Adipose tissue (tissue), 3 donors: ENCODE results near the gene NPIPB4. TPM values are rescaled to one million over a fixed set of nuclear protein-coding genes. Genes with fewer than 3 reads are reported as not detected.
"Not testable (repeated sequence)": the region's sequence is repeated elsewhere in the genome, so short reads cannot be mapped to it uniquely, and the experiment has no call there.

Source experiments
- H3K27ac ChIP-seq: one replicate; pipeline ENCODE4 v1.5.1; 2013; ENCODE audit warnings: low read depth, low read length
- WGBS, 3 donors: extraction: QIAGEN DNeasy Blood & Tissue Kit; methylation state at CpG; one replicate each; pipeline ENCODE4 v1.1.7; 2013; 5-methylcytosine and 5-hydroxymethylcytosine counted together
- polyA plus RNA-seq, 3 donors: library from polyadenylated mRNA; stranded (reverse); fragments of 200-250 nt; gene quantifications; one replicate each; pipeline ENCODE4 v1.2.3, GENCODE V29; 2013
- donor health status: healthy with polysubstance abuse.
- donor health status: Bipolar disorder and iron deficiency.
- donor health status: healthy.

NPIPB4 gene
- polyA plus RNA-seq, result 10 to 100 TPM; 12.2 to 16.0 (median 14.1) TPM

DNA sequence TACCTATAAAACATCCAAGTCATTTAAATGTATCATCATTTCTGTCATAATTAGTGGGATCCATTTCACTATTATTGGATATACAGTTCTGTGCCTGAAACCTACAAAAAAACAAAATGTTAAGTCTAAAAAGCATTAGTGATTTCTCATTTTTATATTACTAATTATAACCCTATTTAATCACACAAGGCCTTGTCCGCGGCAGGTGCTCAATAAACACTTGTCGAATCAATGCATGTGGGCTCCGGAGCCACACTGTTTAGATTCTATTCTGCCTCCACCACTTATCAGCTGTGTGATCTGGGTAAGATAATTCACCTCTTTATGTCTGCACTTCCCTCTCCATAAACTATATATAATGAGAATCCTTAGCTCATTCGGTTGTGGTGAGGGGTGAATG lies at the start of gene NPIPB4:
Gene NPIPB4 (minus strand): TSS at position 101 of the 400 bp plus-strand sequence. CDS start 378 bp downstream, outside the sequence.
- not testable (repeated sequence) for H3K27ac ChIP-seq
- no CpG with 5 or more reads among the region's 5 CpGs for WGBS, 3 donors

DNA sequence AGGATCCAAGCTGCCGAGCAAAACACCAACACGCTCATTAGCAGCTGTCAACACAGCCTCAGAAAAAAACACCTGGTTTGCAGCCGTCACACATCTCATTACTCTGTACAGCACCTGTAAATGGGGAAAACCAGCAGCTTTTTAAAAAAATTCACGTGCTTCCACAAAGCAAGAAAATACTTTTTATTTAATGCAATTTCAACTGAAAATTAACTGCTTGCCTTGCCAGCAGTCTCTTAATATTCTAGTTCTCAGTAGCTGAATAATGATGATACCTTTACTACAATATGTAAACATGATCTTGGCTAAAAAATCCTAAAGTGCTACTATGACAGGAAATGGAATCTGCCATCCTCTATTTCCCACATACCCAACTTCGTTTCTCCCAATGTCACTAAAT lies 41.4 kb upstream of the NPIPB4 start:
- not testable (repeated sequence) for H3K27ac ChIP-seq
- WGBS, 3 donors, result 66 to 91% (median 87%) methylated on average over 4 of the region's 5 CpGs

DNA sequence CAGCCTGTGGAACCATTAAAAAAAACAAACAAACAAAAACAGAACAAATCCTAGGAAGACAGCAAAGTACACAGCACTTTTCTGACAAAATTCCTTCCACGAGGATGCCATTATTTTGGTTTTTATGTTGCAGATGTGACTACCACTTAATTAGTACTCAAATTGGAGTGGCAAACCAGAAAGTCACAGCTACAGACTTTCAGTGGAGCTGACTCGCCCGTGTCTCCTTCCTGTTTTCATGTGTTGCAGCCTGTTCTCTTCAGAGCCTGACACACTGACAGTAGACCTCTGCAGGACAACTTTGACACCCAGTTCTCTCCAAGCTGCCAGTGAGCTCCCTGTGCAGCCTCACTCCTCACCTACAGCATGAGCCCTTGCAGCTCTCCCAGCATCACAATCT lies 24.4 kb upstream of the NPIPB4 start:
- not testable (repeated sequence) for H3K27ac ChIP-seq
- WGBS, 3 donors, result 35 to 56% (median 36%) methylated on average over 3 of the region's 3 CpGs

DNA sequence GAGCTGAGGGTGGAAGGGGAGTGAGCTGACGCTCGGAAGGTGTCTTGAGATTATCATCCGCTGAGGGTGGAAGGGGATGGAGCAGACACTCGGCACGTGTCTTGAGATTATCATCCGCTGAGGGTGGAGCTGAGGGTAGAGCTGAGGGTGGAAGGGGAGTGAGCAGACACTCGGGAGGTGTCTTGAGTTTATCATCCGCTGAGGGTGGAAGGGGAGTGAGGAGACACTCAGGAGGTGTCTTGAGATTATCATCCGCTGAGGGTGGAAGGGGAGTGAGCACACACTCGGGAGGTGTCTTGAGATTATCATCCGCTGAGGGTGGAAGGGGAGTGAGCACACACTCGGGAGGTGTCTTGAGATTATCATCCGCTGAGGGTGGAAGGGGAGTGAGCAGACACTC lies 20.4 kb downstream of the NPIPB4 start:
- H3K27ac ChIP-seq, result not testable (repeated sequence)
- 20 to 61% (median 38%) methylated on average over 4 to 5 of the region's 13 CpGs for WGBS, 3 donors

DNA sequence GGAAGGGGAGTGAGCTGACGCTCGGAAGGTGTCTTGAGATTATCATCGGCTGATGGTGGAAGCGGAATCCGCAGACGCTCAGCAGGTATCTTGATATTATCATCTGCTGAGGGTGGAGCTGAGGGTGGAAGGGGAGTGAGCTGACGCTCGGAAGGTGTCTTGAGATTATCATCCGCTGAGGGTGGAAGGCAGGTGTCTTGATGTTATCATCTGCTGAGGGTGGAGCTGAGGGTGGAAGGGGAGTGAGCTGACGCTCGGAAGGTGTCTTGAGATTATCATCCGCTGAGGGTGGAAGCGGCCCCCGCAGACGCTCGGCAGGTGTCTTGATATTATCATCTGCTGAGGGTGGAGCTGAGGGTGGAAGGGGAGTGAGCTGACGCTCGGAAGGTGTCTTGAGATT lies 21.2 kb downstream of the NPIPB4 start:
- 18 to 29% (median 26%) methylated on average over 3 to 6 of the region's 18 CpGs for WGBS, 3 donors
- H3K27ac ChIP-seq, result not testable (repeated sequence)

DNA sequence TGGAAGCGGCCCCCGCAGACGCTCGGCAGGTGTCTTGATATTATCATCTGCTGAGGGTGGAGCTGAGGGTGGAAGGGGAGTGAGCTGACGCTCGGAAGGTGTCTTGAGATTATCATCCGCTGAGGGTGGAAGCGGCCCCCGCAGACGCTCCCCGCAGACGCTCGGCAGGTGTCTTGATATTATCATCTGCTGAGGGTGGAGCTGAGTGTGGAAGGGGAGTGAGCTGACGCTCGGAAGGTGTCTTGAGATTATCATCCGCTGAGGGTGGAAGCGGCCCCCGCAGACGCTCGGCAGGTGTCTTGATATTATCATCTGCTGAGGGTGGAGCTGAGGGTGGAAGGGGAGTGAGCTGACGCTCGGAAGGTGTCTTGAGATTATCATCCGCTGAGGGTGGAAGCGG lies 21.8 kb downstream of the NPIPB4 start:
- not testable (repeated sequence) for H3K27ac ChIP-seq
- WGBS, 3 donors, result 2 to 19% (median 6%) methylated on average over 5 to 13 of the region's 24 CpGs

DNA sequence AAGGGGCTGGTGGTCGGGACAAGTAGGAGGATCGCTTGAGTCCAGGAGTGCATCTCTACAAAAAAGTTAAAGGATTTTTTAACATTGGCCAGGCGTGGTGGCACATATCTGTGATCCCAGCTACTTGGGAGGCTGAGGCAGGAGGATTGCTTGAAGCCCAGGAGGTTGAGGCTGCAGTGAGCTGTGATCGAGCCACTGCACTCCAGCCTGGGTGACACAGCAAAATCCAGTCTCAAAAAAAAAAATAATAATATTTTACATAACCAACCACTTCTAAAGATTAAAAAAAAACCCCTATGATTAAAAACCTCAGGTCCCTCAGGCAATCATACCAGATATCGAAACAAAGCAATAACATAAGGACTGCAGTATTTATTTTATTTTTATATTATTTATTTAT lies 23.3 kb downstream of the NPIPB4 start:
- WGBS, 3 donors, result 67 to 94% (median 85%) methylated on average over 2 of the region's 5 CpGs

DNA sequence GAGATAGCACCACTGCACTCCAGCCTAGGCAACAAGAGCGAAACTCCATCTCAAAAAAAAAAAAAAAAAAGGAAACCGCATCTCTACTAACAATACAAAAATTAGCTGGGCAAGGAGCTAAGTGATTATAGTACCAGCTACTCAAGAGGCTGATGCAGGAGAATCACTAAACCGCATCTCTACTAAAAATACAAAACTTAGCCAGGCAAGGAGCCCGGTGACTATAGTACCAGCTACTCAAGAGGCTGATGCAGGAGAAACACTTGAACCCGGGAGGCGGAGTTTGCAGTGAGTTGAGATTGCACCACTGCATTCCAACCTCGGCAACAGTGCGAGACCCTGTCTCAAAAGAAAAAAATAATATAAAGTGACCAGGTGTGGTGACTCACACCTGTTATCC lies 27.6 kb downstream of the NPIPB4 start:
- 81 to 86% (median 84%) methylated on average over 6 to 8 of the region's 8 CpGs for WGBS, 3 donors
- not testable (repeated sequence) for H3K27ac ChIP-seq

More for the DNA sequence above, 23.3 kb downstream of the NPIPB4 start:
- H3K27ac ChIP-seq, result not testable (repeated sequence)

DNA sequence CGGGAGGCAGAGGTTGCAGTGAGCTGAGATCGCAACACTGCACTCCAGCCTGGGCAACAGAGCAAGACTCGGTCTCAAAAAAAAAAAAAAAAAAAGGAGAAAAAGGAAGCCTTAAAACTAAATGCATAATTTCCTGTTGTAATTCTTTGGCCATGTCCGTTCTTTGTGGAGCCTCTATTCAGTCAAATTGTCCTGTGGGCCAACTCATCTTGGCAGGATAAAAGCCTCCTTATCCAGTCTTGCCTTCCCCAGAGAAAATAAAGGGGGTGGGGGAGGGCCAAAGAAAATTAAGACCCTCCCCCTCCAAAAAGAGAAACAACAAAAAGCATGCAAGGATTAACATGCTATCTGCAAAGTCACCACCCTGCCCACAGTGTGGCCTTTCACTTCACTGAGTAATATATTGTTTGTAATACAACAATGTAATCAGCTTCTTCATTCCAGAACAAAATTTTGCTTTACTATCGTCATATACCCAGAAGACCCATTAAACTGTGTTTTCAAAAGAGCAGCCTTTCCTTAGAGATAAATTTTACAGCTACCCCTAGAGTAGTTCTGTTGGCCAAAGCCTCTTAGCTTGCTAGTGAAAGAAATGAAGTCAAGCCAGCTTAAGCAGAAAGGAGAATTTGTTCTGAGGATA lies 31.4 kb downstream of the NPIPB4 start:
- not testable (repeated sequence) for H3K27ac ChIP-seq
- WGBS, 3 donors, result 32 to 61% (median 43%) methylated on average over 5 of the region's 5 CpGs

DNA sequence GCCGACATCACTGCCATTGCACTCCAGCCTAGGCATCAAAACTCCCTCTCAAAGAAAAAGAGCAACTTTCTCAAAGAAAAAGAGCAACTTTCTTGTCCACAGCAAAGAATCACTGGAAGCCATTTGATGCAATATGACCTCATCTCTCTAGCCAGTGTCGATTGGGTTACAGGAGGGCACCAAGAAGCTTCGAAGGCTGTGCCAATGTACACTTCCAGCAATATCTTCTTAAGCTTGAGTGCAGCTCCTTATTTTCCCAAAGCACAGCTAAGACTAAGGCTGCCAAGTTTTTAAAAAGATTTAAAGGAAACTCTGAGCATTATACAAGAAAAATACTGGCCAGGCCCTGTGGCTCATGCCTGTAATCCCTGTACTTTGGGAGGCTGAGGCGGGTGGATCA lies 32.0 kb downstream of the NPIPB4 start:
- not testable (repeated sequence) for H3K27ac ChIP-seq
- WGBS, 3 donors, result 55 to 67% (median 64%) methylated on average over 4 of the region's 4 CpGs

DNA sequence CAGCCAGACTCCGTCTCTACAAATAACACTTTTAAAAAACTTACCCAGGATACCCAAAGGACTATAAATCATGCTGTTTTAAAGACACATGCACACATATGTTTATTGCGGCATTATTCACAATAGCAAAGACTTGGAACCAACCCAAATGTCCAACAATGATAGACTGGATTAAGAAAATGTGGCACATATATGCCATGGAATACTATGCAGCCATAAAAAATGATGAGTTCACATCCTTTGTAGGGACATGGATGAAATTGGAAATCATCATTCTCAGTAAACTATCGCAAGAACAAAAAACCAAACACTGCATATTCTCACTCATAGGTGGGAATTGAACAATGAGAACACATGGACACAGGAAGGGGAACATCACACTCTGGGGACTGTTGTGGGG lies 34.3 kb downstream of the NPIPB4 start:
- WGBS, 3 donors, result 82 to 97% (median 92%) methylated on average over 2 of the region's 3 CpGs
- H3K27ac ChIP-seq, result not testable (repeated sequence)

DNA sequence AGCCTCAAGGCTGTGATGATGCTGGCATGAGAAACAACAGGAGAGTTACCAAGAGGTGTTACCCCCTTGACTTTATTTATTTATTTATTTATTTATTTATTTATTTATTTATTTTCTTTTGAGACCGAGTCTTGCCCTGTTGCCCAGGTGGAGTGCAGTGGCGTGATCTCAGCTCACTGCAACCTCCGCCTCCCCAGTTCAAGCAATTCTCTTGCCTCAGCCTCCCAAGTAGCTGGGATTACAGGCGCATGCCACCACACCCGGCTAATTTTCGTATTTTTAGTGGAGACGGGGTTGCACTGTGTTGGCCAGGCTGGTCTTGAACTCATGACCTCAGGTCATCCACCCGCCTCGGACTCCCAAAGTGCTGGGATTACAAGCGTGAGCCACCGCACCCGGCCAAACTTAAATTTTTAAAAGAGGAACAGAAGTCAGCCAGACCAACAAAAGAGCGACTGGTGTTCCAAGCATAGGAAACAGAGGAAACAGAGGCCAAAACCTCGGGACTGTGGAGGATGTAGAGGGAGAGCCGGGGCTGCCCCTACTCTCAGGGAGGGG lies 36.6 kb downstream of the NPIPB4 start:
- WGBS, 3 donors, result 68 to 89% (median 70%) methylated on average over 15 of the region's 15 CpGs
- H3K27ac ChIP-seq, result not testable (repeated sequence)

DNA sequence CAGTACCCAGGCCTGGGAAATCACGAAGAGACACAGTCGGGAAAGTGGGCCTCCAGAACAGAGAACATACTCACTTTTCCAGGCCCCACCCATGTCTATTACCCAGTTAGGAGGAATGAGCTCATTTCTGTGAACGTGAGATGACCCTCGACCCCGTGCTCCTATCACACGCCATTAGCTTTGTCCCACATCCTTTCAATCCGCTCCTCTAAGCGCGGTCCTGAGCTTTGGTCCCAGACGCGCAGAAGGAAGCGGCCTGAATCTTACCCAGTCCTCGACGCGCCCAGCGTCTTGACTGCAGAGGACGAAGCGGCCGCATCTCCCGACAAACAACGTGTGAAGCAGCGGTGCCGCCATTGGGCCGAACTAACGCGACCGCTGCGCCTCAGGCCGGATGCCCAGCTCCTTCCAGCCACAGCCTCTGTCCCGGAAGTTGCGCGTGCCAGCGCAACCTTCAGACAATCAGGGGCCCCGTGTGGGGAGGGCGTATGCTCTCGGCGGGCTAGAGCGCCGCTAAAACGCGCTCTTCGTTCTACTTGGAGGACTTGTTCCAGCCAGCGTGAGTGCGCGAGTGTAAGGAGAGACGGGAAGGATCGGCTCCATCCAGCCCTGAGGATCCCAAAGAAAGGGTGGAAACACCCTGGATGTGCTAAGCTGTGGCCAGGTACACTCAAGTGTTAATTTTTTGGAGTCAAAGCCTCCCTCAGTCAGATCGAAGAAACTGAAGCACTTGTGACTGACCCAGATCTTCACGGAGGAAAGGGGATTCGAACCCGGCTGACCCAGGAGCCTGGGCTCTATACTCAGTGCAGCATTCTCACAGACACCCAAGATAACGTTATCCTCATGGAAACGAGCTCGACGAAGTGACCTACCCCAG lies 37.3 kb downstream of the NPIPB4 start:
- H3K27ac ChIP-seq, result not testable (repeated sequence)
- 1 to 5% (median 3%) methylated on average over 52 to 55 of the region's 55 CpGs for WGBS, 3 donors

DNA sequence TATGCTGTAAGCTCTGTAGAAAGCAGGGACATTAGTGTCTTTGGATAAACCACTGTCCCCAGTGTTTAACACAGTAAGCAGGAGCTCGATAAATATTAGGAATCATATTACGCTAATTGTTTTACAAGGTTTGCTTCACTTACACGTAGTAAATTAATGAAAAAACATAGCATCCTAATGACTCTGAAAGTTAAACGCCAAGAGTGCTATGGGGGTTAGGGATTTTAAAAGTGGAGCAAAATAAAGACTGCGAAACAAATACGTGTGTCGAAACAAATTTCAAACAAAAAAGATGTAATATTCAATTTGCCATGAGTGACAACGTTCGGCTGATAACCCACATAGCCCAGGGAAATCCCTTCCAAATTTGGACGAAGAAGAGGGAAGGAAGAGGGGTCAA lies 37.9 kb downstream of the NPIPB4 start:
- WGBS, 3 donors, result 40 to 72% (median 45%) methylated on average over 9 of the region's 10 CpGs

DNA sequence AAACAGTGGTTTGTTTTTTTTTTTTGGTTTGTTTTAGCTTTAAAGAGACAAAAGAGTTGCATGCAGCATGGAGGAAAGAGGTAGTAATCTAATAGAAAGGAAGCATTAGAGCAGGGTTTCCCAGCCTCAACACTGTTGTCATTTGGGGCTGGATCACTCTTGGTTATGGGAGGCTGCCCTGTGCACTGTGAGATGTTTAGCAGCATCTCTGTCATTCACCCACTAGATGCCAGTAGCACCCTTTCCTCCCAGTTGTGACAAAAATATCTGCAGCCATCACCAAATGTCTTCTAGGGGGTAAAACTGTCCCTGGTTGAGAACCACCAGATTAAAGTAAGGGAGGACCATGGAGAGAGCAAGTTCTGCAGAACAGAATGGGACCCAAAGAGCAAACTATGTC lies 40.5 kb downstream of the NPIPB4 start:
- H3K27ac ChIP-seq, result not testable (repeated sequence)

More for the DNA sequence above, 37.9 kb downstream of the NPIPB4 start:
- H3K27ac ChIP-seq, result not testable (repeated sequence)

DNA sequence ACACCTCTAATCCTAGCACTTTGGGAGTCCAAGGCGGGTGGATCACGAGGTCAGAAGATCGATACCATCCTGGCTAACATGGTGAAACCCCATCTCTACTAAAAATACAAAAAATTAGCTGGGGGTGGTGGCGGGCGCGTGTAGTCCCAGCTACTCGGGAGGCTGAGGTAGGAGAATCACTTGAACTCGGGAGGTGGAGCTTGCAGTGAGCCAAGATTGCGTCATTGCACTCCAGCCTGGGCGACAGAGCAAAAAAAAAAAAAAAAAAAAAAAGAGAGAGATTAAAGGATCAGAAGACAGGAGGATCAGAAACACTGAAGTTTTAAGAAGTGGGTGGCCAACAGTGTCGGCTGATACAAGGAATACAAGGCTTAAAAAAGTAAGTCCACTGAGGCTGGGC lies 41.9 kb downstream of the NPIPB4 start:
- 79 to 93% (median 82%) methylated on average over 9 to 11 of the region's 11 CpGs for WGBS, 3 donors
- not testable (repeated sequence) for H3K27ac ChIP-seq

DNA sequence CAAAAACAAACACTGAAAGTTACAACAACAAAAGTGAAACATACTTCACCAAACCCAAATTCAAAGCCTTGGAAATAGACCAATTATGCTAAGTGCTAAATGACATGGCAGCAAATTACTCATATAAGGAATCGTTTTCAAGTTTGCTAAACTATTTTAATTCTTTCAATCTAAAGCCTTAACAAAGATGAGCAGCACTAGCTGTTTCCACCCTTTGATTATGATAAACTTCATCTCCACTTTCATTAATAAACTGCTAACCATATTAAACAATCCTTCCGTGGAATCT lies 55.2 kb downstream of the NPIPB4 start:
- WGBS, 3 donors, result 68 to 97% (median 73%) methylated on average over 1 to 2 of the region's 2 CpGs
- not testable (repeated sequence) for H3K27ac ChIP-seq

DNA sequence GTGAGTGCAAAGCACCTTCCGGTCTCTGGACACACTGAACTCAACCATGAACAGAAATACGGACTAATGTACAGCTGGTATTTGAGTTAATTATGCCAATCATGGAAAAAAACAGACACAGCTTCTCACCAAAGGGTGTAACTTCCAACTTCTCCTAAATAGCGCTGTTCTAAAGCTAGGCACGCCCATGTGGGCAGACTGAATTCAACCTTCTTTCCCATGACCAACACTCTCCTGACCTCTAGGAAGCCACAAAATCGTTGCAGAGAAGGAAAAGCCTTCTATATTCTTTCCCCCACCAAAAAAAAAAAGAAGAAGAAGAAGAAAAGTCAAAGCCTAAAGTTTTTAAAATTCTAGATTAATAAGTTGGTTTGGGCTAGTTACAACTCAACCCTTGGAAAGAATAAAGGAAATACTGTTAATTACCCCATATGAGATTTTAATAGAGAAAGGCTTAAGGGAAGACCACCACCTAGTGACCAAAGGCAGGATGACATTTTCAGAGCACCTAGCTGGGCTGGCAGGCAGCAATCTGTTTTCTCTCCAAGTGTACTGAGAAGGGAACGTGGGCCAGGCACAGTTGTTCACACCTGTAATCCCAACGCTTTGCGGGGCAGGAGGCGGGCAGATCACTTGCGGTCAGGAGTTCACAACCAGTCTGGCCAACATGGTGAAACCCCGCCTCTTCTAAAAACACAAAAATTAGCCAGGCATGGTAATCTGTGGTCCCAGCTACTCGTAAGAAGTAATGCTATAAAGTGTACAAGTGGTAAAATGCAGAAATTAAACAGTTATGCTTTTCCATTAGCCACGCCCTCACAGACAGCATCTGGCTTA lies 55.8 kb downstream of the NPIPB4 start:
- 57 to 69% (median 68%) methylated on average over 10 to 11 of the region's 13 CpGs for WGBS, 3 donors
- not testable (repeated sequence) for H3K27ac ChIP-seq

DNA sequence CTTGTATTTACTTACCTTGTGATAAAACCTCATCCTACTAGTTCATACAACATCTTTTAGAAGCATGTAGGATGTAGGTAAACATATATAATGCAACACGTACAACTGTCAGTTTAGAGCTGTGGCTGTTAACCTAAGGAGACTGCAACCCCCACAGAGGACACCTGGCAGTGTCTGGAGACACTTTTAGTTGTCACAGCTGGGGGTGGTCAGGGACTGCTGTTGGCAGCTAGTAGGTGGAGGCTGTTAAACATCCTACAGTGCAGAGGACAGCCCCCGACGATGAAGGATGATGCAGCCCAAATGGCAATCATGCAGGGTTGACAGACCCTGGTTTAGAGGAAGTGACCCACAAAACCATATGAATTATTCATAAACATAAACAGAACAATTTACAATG lies 59.0 kb downstream of the NPIPB4 start:
- not testable (repeated sequence) for H3K27ac ChIP-seq
- WGBS, 3 donors, result no CpG with 5 or more reads among the region's 3 CpGs
